K562 (cell line): ENCODE results near the gene ZBTB20. TPM values are rescaled to one million over a fixed set of nuclear protein-coding genes. Genes with fewer than 3 reads are reported as not detected.

ENCODE experiments used
- CREBBP ChIP-seq: IDR thresholded peaks from one replicate; pipeline ENCODE4 v1.6.1; 2012; ENCODE audit warnings: low read depth, mild to moderate bottlenecking, control low read depth, inconsistent platforms, low read length
- ELF2 ChIP-seq: fragments of 250-450 bp; sonication (Bioruptor Pico); IDR thresholded peaks from 2 replicates; pipeline ENCODE4 v1.5.0; 2021; ENCODE audit warnings: mild to moderate bottlenecking
- SMC3 ChIP-seq: conservative IDR thresholded peaks from 2 replicates; pipeline ENCODE4 v1.6.1; 2011; ENCODE audit warnings: low read depth, low read length, improper control_type of control experiment; ENCODE audit not compliant: insufficient read depth
- SNRNP70 ChIP-seq: fragments of 200-400 bp; formaldehyde crosslinking; optimal IDR thresholded peaks from 2 replicates; pipeline ENCODE3; 2017; ENCODE audit warnings: low read depth, low read length
- XRCC3 ChIP-seq: fragments of 450-650 bp; IDR thresholded peaks from 2 replicates; pipeline ENCODE4 v1.6.1; 2017; ENCODE audit warnings: mild to moderate bottlenecking, moderate library complexity
- ZNF23 ChIP-seq: fragments of 250-450 bp; sonication (Bioruptor Pico); IDR thresholded peaks from 2 replicates; pipeline ENCODE4 v1.4.0; 2020; ENCODE audit warnings: mild to moderate bottlenecking
- ZNF318 ChIP-seq, 2 experiments: fragments of 450-650 bp; IDR thresholded peaks; 2 replicates each; pipeline ENCODE4 v1.6.1; 2016; ENCODE audit warnings: mild to moderate bottlenecking in 2 of 2, borderline replicate concordance in 1 of 2, low read depth in 1 of 2, moderate library complexity in 1 of 2
- ZNF41 ChIP-seq: fragments of 250-450 bp; sonication (Bioruptor Pico); conservative IDR thresholded peaks from 2 replicates; pipeline ENCODE4 v1.4.0; 2020; ENCODE audit warnings: mild to moderate bottlenecking
- ZNF507 ChIP-seq: conservative IDR thresholded peaks from 2 replicates; pipeline ENCODE4 v1.6.1; 2017; ENCODE audit warnings: missing genetic modification characterization, missing compliant biosample characterization
- polyA plus RNA-seq, 8 experiments: library from polyadenylated mRNA; depleted of rRNA in 4 of 8; stranded (reverse) in 5 of 8; unstranded in 3 of 8; fragments of >200 nt; fragmentation: Nextera tagmentation in 2 of 8; fragmentation: Illumina TruSeq in 1 of 8; extraction: Ambion mirVana in 2 of 8; extraction: Trizol in 1 of 8; gene quantifications; 2 replicates each; pipeline versions ENCODE4 v1.2.1 to v1.2.3, GENCODE V29; 2011 to 2014; ENCODE audit warnings: inconsistent platforms in 1 of 8, missing spikeins in 1 of 8
- total RNA-seq, 7 experiments: library from RNA; depleted of rRNA in 6 of 7; stranded (reverse); fragments of >200 nt in 6 of 7; fragmentation: Illumina TruSeq in 2 of 7; extraction: Trizol in 2 of 7; gene quantifications; 2 replicates each; pipeline versions ENCODE4 v1.2.1 to v1.2.3, GENCODE V29; 2011 to 2021; ENCODE audit warnings: low replicate concordance in 1 of 7

The ZBTB20 gene
- total and polyA plus RNA-seq, 9 of the 15 experiments (the other 6 are each of a cell fraction or from before 2014, with no cell fraction given), result 0.17 to 1.7 (median 0.45) TPM

- TF ChIP-seq SMC3 (no peak), SNRNP70 (no peak), ELF2 (CRISPR knock-in tag) (no peak), CREBBP (no peak), ZNF507 (tag) (no peak), ZNF23 (CRISPR knock-in tag) (no peak), ZNF41 (CRISPR knock-in tag) (no peak), ZNF318 (IDR thresholded peaks at IDR 0.05; ENCODE audit: borderline replicate concordance in 1 of 2, low read depth in 1 of 2) (no peak), XRCC3 (no peak)
Observed at GRCh38 chr3:114393367-114394072, 753.6 kb downstream of the ZBTB20 start (continued).
